Esophagus squamous epithelium (tissue), 4 donors: ENCODE data around the gene DLG2.

ENCODE experiments used
- POLR2A ChIP-seq, 4 donors: fragments of 450-650 bp; IDR thresholded peaks; one replicate each; pipeline ENCODE4 v1.6.1; 2017; ENCODE audit warnings: antibody characterized with exemption in 4 of 4, mild to moderate bottlenecking in 4 of 4, moderate library complexity in 3 of 4
- TF ChIP-seq, protein P1 (sequence below), 6 experiments: fragments of 450-650 bp in 4 of 6; fragments of 200-600 bp in 2 of 6; sonication (generic) in 2 of 6; IDR thresholded peaks; one replicate each; pipeline ENCODE4 v1.5.1; 2016 to 2019; ENCODE audit warnings: antibody characterized with exemption in 6 of 6, mild to moderate bottlenecking in 4 of 6, moderate library complexity in 4 of 6

DNA sequence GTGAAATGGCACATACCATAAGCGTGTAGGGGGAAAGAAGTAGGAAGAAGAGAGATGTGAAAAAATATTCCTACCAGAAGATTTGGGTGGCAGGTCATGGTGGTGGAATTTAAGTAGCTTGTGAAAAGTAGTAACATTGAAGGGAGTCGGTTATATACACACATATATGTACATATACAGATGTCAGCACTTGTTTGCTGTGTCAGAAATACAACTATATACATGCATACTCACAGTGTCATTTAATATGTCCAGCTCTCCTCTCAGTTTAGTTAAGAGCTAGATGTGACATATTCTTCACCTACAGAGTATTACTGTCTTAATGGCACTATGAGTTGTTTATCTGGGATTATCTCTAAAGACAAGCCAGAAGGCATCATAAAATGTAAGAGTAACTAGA is 1353.6 kb downstream of the DLG2 start:
- no peak for TF ChIP-seq POLR2A (IDR thresholded peaks at IDR 0.05)
- TF ChIP-seq, protein P1, sequence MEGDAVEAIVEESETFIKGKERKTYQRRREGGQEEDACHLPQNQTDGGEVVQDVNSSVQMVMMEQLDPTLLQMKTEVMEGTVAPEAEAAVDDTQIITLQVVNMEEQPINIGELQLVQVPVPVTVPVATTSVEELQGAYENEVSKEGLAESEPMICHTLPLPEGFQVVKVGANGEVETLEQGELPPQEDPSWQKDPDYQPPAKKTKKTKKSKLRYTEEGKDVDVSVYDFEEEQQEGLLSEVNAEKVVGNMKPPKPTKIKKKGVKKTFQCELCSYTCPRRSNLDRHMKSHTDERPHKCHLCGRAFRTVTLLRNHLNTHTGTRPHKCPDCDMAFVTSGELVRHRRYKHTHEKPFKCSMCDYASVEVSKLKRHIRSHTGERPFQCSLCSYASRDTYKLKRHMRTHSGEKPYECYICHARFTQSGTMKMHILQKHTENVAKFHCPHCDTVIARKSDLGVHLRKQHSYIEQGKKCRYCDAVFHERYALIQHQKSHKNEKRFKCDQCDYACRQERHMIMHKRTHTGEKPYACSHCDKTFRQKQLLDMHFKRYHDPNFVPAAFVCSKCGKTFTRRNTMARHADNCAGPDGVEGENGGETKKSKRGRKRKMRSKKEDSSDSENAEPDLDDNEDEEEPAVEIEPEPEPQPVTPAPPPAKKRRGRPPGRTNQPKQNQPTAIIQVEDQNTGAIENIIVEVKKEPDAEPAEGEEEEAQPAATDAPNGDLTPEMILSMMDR (IDR thresholded peaks at IDR 0.05): no peak
